Mesendoderm (in vitro differentiated cells): ENCODE results near the gene BET1.
A peak's percentile ranks its signal among the peaks of the same experiment; 100 is the strongest.
"Not testable (repeated sequence)": the region's sequence is repeated elsewhere in the genome, so short reads cannot be mapped to it uniquely, and the experiment has no call there.

ENCODE experiments used
- DNase-seq: peaks from one replicate; pipeline ENCODE4 v3.0.0; 2013
- H2AK5ac ChIP-seq: 2 replicates; pipeline ENCODE4 v1.6.1; 2013; ENCODE audit warnings: low read length, inconsistent platforms
- H2BK120ac ChIP-seq: 2 replicates; pipeline ENCODE4 v1.6.1; 2013; ENCODE audit warnings: low read depth, mild to moderate bottlenecking, low read length, moderate library complexity, mixed read lengths
- H2BK15ac ChIP-seq: replicated peaks from 2 replicates; pipeline ENCODE4 v1.6.1; 2013; ENCODE audit warnings: low read depth, mild to moderate bottlenecking, moderate library complexity
- H2BK5ac ChIP-seq: 2 replicates; pipeline ENCODE4 v1.6.1; 2013; ENCODE audit warnings: low read length, inconsistent platforms
- H3K18ac ChIP-seq: 2 replicates; pipeline ENCODE4 v1.6.1; 2013; ENCODE audit warnings: mild to moderate bottlenecking, low read length, mixed read lengths
- H3K23ac ChIP-seq: one replicate; pipeline ENCODE4 v1.6.1; 2013; ENCODE audit warnings: low read length
- H3K27ac ChIP-seq: 2 replicates; pipeline ENCODE4 v1.5.1; 2013; ENCODE audit warnings: low read depth, mild to moderate bottlenecking, inconsistent platforms, low read length, moderate library complexity
- H3K27me3 ChIP-seq: 2 replicates; pipeline ENCODE4 v1.6.1; 2013; ENCODE audit warnings: low read length, control low read depth, mild to moderate bottlenecking, inconsistent platforms; ENCODE audit not compliant: insufficient read depth, poor library complexity
- H3K36me3 ChIP-seq: 2 replicates; pipeline ENCODE4 v1.6.1; 2013; ENCODE audit warnings: low read length, inconsistent platforms; ENCODE audit not compliant: control insufficient read depth, insufficient read depth
- H3K4ac ChIP-seq: one replicate; pipeline ENCODE4 v1.6.1; 2013; ENCODE audit warnings: low read depth, mild to moderate bottlenecking, low read length, moderate library complexity
- H3K4me1 ChIP-seq: 2 replicates; pipeline ENCODE4 v1.6.1; 2013; ENCODE audit warnings: low read depth, low read length, inconsistent platforms; ENCODE audit not compliant: control insufficient read depth
- H3K4me2 ChIP-seq: 2 replicates; pipeline ENCODE4 v1.6.1; 2013; ENCODE audit warnings: low read length
- H3K4me3 ChIP-seq: 2 replicates; pipeline ENCODE4 v1.5.1; 2013; ENCODE audit warnings: mild to moderate bottlenecking, low read length
- H3K56ac ChIP-seq: one replicate; pipeline ENCODE4 v1.6.1; 2013; ENCODE audit warnings: low read length
- H3K79me1 ChIP-seq: 2 replicates; pipeline ENCODE4 v1.6.1; 2013; ENCODE audit warnings: low read length, inconsistent platforms
- H3K79me2 ChIP-seq: 2 replicates; pipeline ENCODE4 v1.6.1; 2013; ENCODE audit warnings: mild to moderate bottlenecking, low read length; ENCODE audit not compliant: control insufficient read depth, insufficient read depth
- H3K9ac ChIP-seq: 2 replicates; pipeline ENCODE4 v1.6.1; 2013; ENCODE audit warnings: low read length, inconsistent platforms
- H4K5ac ChIP-seq: one replicate; pipeline ENCODE4 v1.6.1; 2013; ENCODE audit warnings: low read length
- H4K8ac ChIP-seq: one replicate; pipeline ENCODE4 v1.6.1; 2013; ENCODE audit warnings: low read depth, mild to moderate bottlenecking, control low read depth, low read length, moderate library complexity
- WGBS: extraction: QIAGEN DNeasy Blood & Tissue Kit; methylation state at CpG from one replicate; pipeline ENCODE4 v1.1.7; 2013; ENCODE audit warnings: low lambda C conversion rate, missing lambda C conversion rate; ENCODE audit not compliant: insufficient coverage; ENCODE audit errors: extremely low coverage; 5-methylcytosine and 5-hydroxymethylcytosine counted together

BET1 gene

DNA sequence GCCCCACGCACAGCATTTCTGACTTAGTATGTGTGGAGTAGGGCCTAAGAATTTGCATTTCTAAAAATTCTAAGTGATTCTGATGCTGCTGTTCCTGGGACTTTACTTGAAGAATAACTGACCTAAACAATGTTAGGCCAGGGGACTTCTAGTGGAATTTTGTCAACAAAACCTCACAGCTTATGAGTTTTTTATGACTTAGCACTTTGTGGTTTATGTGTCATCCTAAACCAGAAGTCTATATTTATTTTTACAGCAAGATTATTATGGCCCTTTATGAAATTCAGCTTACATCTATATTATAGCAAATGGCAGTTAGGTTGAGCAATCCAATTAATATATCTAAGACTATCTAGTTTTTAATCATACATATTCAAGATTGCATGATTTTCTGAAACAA, 24.6 kb upstream of the BET1 start:
- Histone ChIP-seq H3K79me1 (no peaks in the 10 kb centered on the region), H3K18ac (no peak overlapping the region), H2BK5ac (no peak overlapping the region), H4K8ac (peak overlapping the region; percentile 76), H3K4me2 (no peak overlapping the region), H2BK120ac (peak overlapping the region; percentile 73), H3K36me3 (no peaks in the 10 kb centered on the region), H2BK15ac (peak overlapping the region; percentile 74), H3K9ac (no peak overlapping the region), H3K27ac (no peak overlapping the region), H3K4me1 (no peaks in the 10 kb centered on the region), H2AK5ac (no peak overlapping the region), H4K5ac (no peak overlapping the region), H3K79me2 (no peaks in the 10 kb centered on the region), H3K23ac (no peak overlapping the region), H3K4me3 (no peak overlapping the region), H3K4ac (no peak overlapping the region), H3K27me3 (no peaks in the 10 kb centered on the region), H3K56ac (no peak overlapping the region)
- no peak for DNase-seq
- no CpG with 5 or more reads among the region's 1 CpG for WGBS

DNA sequence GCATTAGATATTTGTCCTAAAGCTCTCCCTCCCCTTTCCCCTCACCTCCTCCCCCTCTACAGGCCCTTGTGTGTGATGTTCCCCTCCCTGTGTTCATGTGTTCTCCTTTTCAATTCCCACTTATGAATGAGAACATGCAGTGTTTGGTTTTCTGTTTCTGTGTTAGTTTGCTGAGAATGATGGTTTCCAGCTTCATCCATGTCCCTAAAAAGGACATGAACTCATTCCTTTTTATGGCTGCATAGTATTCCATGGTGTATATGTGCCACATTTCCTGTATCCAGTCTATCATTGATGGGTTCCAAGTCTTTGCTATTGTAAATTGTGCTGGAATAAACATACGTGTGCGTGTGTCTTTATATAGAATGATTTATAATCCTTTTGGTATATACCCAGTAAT, 22.5 kb upstream of the BET1 start:
- H3K4me2 ChIP-seq, H3K79me1 ChIP-seq, DNase-seq, H2BK15ac ChIP-seq, H3K4ac ChIP-seq, H3K4me3 ChIP-seq, H3K9ac ChIP-seq, H3K23ac ChIP-seq, H3K27me3 ChIP-seq, H4K8ac ChIP-seq, H3K4me1 ChIP-seq, H3K56ac ChIP-seq, H3K36me3 ChIP-seq, H2BK120ac ChIP-seq, H3K18ac ChIP-seq, H3K79me2 ChIP-seq, H2AK5ac ChIP-seq, H3K27ac ChIP-seq, H4K5ac ChIP-seq, H2BK5ac ChIP-seq: not testable (repeated sequence)
- WGBS: no CpG with 5 or more reads among the region's 2 CpGs

GRCh38 chr7:94022550-94022949, 18.4 kb upstream of the BET1 start:
- H3K56ac ChIP-seq: no peak overlapping the region
- no peak overlapping the region for H2AK5ac ChIP-seq
- WGBS: no CpG with 5 or more reads among the region's 3 CpGs
- no peak overlapping the region for H4K8ac ChIP-seq
- no peaks in the 10 kb centered on the region for H3K27me3 ChIP-seq
- no peak overlapping the region for H3K4me2 ChIP-seq
- no peak overlapping the region for H3K23ac ChIP-seq
- DNase-seq: no peak
- no peak overlapping the region for H4K5ac ChIP-seq
- H3K79me2 ChIP-seq: no peaks in the 10 kb centered on the region
- no peaks in the 10 kb centered on the region for H3K36me3 ChIP-seq
- H3K18ac ChIP-seq: no peak overlapping the region
- H3K4me3 ChIP-seq: no peak overlapping the region
- H3K79me1 ChIP-seq: no peaks in the 10 kb centered on the region
- no peak overlapping the region for H2BK120ac ChIP-seq
- H3K4ac ChIP-seq: no peak overlapping the region
- no peak overlapping the region for H2BK5ac ChIP-seq
- no peak overlapping the region for H3K9ac ChIP-seq
- no peak overlapping the region for H2BK15ac ChIP-seq
- H3K4me1 ChIP-seq: no peaks in the 10 kb centered on the region
- no peak overlapping the region for H3K27ac ChIP-seq

- Histone ChIP-seq H3K27me3 (no peaks in the 10 kb centered on the region), H3K79me1 (no peaks in the 10 kb centered on the region), H3K79me2 (no peaks in the 10 kb centered on the region), H2AK5ac (no peak overlapping the region), H3K36me3 (no peaks in the 10 kb centered on the region), H3K56ac (no peak overlapping the region), H3K27ac (no peak overlapping the region), H3K4me1 (no peaks in the 10 kb centered on the region), H4K5ac (no peak overlapping the region), H3K4me2 (no peak overlapping the region), H2BK5ac (no peak overlapping the region), H2BK15ac (no peak overlapping the region), H2BK120ac (no peak overlapping the region), H3K9ac (no peak overlapping the region), H4K8ac (no peak overlapping the region), H3K4me3 (no peak overlapping the region), H3K23ac (no peak overlapping the region), H3K4ac (no peak overlapping the region), H3K18ac (no peak overlapping the region)
- no peak for DNase-seq
- no CpG with 5 or more reads among the region's 1 CpG for WGBS
These were observed 12.6 kb upstream of the BET1 start for GRCh38 chr7:94016786-94017185.

- no peaks in the 10 kb centered on the region for H3K79me2 ChIP-seq
These were observed 11.4 kb upstream of the BET1 start for GRCh38 chr7:94015538-94015937.

GRCh38 chr7:94012746-94013145, 8.6 kb upstream of the BET1 start:
- peak; percentile 32 for DNase-seq
- WGBS: no CpG with 5 or more reads among the region's 1 CpG
- H2BK120ac ChIP-seq: no peak overlapping the region
- H4K5ac ChIP-seq: no peak overlapping the region
- no peak overlapping the region for H2AK5ac ChIP-seq
- H3K4ac ChIP-seq: no peak overlapping the region
- no peak overlapping the region for H3K56ac ChIP-seq
- no peaks in the 10 kb centered on the region for H3K79me2 ChIP-seq
- no peaks in the 10 kb centered on the region for H3K79me1 ChIP-seq
- no peaks in the 10 kb centered on the region for H3K36me3 ChIP-seq
- H2BK5ac ChIP-seq: no peak overlapping the region
- no peak overlapping the region for H4K8ac ChIP-seq
- H2BK15ac ChIP-seq: no peak overlapping the region
- no peak overlapping the region for H3K4me3 ChIP-seq
- H3K4me2 ChIP-seq: no peak overlapping the region
- H3K27ac ChIP-seq: no peak overlapping the region
- no peaks in the 10 kb centered on the region for H3K27me3 ChIP-seq
- no peak overlapping the region for H3K23ac ChIP-seq
- H3K4me1 ChIP-seq: no peaks in the 10 kb centered on the region
- H3K18ac ChIP-seq: no peak overlapping the region
- H3K9ac ChIP-seq: no peak overlapping the region

More at GRCh38 chr7:94015538-94015937, 11.4 kb upstream of the BET1 start:
- no peak for DNase-seq
- no peak overlapping the region for H3K9ac ChIP-seq
- no peak overlapping the region for H3K4me2 ChIP-seq
- no peaks in the 10 kb centered on the region for H3K36me3 ChIP-seq
- no peak overlapping the region for H4K8ac ChIP-seq
- no peak overlapping the region for H2BK15ac ChIP-seq
- no peak overlapping the region for H3K4ac ChIP-seq
- no peak overlapping the region for H2BK120ac ChIP-seq
- no peak overlapping the region for H3K18ac ChIP-seq
- H4K5ac ChIP-seq: no peak overlapping the region
- H3K23ac ChIP-seq: no peak overlapping the region
- H3K27me3 ChIP-seq: no peaks in the 10 kb centered on the region
- H3K56ac ChIP-seq: no peak overlapping the region
- H3K4me3 ChIP-seq: no peak overlapping the region
- H2BK5ac ChIP-seq: no peak overlapping the region
- H3K27ac ChIP-seq: no peak overlapping the region
- H3K79me1 ChIP-seq: no peaks in the 10 kb centered on the region
- H2AK5ac ChIP-seq: no peak overlapping the region
- H3K4me1 ChIP-seq: no peaks in the 10 kb centered on the region
